Jurkat, Clone E6-1 (cell line): ENCODE results near the gene GRM8.
A peak's percentile ranks its signal among the peaks of the same experiment; 100 is the strongest.
"Not testable (repeated sequence)": the region's sequence is repeated elsewhere in the genome, so short reads cannot be mapped to it uniquely, and the experiment has no call there.

Experiments
- DNase-seq: peaks from one replicate; pipeline ENCODE4 v3.0.0-alpha.2; 2011; ENCODE audit warnings: low read depth, low spot score
- H3K4me3 ChIP-seq: 2 replicates; pipeline ENCODE4 v1.5.1; 2011; ENCODE audit warnings: mild to moderate bottlenecking, low read length, control low read depth, moderate library complexity

Gene GRM8

DNA sequence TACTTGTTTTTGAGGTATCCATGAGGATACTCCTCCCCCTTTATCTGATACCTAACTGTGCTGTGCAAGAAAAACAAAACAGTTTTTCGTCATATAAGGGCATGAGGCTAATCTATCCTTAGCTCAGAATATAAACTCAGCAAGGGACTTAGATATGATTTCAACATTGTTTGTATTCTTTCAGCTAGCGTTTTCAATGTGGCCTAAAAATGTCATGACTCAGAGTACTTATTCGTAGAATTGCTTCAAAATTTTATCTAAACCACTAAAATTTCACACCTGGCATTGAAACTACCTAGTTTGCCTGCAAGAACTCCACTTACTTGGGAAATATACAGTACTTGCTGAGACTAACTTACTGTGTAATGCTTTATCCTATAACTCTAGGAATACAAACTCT, 376.2 kb downstream of the GRM8 start:
- not testable (repeated sequence) for DNase-seq, H3K4me3 ChIP-seq

DNA sequence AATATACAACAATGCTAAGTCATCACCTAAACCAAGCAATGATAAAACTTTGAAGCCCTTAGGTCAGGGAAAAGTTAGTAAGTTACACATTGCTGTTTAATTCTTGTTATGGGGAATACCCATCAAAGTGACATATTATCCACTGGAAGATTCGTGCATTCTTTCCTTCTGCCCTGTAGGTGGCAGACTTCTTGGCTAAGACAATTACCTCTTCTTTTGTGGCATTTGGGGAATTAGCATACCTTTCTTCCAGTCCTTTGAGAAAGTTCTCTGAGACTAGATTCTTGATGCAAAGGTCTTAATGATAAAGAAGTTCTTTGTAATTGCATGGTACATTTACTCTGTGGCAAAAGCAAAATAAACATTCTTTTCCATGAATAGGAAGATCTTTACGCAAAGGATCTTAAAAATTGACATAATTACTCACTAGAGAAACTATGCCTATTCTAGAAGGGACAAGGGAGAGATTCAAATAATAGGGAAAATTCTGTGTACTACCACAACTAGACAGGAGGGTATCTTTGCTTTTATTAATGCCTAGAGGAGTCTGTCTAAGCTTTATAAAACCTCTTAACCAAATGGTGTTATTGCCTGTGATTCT, 395.9 kb downstream of the GRM8 start:
- H3K4me3 ChIP-seq = no peak overlapping the region
- DNase-seq = peak; percentile 14

DNA sequence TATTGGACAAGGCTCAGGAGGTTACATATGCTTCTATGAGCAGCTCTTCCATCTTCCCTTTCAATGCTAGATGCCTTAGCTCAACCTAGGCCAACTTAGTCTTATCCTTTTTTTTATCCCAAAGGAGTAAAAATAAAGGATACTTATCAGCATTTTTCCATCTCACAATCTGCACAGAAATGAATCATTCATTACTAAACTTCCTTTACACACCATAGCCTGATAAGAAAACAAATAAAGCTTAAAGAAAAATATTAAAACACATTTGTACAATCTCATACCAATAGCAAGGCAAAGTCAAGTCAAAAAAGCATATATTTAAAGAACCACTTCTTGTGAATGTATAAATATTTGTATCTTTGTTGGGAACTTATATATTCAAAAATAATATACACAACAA, 407.4 kb downstream of the GRM8 start:
- DNase-seq = no peak
- no peak overlapping the region for H3K4me3 ChIP-seq

DNA sequence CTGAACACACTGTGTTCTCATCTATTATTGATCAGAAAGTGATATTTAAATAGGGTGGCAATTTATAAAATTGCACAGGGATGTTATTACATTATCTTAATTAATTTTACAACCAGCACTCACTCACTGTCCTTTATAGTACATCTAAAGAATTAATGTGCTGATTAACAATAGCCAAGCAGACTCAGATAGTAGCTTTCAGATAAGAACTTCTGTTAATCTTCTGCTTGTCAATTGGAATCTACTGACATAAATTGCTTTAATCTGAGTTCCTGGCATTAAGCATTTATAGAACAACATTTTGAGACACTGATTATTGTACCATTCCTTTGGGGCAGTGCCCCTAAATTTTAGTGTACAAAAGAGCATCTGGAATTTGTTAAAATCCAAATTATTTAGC, 408.9 kb downstream of the GRM8 start:
- DNase-seq = no peak
- H3K4me3 ChIP-seq = no peak overlapping the region

DNA sequence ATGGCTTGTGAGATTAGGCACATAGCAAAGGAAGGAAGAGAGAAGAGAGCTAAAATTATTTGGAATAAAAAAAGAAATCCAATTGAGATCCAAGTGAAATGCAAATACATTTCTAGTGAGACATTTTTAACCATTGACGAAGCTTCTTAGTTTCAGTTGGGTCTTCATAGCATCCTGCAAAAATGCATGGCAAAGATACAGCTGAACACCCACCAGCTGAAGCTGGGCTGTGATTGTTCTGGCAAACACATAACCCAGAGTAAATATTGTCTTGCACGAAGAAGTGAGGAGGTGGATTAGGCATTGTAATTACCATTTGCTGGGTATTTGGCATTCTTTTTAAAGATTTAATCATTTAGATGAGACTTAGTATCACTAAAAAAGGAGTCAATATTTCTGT, 409.4 kb downstream of the GRM8 start:
- no peak for DNase-seq
- no peak overlapping the region for H3K4me3 ChIP-seq

- DNase-seq = no peak
- no peak overlapping the region for H3K4me3 ChIP-seq
Measured at GRCh38 chr7:126842451-126842850, 410.3 kb downstream of the GRM8 start.

GRCh38 chr7:126840869-126841268, 411.9 kb downstream of the GRM8 start:
- no peak overlapping the region for H3K4me3 ChIP-seq
- DNase-seq = no peak

- H3K4me3 ChIP-seq = no peak overlapping the region
- no peak for DNase-seq
Measured at GRCh38 chr7:126839624-126840023, 413.1 kb downstream of the GRM8 start.

DNA sequence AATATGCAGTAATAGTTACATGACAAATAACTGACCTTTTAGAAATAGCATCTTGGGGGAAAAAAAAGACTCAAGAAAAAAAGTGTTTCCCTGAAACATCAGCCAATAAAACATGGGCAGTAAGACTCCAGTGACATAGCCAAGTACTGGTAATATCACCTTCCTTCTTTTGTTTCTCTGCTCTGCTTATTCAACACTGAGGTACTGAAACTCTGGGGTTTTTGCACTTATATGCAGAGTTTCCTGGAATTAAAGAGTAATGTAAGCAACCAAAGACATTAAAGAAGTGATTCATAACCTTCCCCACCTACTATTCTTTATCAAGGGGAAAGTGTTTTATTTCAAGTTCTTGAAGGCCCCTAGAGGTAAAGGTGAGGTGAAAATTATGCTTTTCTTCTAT, 414.5 kb downstream of the GRM8 start:
- H3K4me3 ChIP-seq = no peak overlapping the region
- DNase-seq = no peak

DNA sequence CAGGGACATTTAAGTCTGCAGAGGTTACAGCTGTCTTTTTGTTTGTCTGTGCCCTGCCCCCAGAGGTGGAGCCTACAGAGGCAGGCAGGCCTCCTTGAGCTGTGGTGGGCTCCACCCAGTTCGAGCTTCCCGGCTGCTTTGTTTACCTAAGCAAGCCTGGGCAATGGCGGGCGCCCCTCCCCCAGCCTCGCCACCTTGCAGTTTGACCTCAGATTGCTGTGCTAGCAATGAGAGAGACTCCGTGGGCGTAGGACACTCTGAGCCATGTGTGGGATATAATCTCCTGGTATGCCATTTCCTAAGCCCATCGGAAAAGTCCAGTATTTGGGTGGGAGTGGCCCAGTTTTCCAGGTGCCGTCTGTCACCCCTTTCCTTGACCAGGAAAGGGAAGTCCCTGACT, 421.5 kb downstream of the GRM8 start:
- H3K4me3 ChIP-seq, DNase-seq: not testable (repeated sequence)

DNA sequence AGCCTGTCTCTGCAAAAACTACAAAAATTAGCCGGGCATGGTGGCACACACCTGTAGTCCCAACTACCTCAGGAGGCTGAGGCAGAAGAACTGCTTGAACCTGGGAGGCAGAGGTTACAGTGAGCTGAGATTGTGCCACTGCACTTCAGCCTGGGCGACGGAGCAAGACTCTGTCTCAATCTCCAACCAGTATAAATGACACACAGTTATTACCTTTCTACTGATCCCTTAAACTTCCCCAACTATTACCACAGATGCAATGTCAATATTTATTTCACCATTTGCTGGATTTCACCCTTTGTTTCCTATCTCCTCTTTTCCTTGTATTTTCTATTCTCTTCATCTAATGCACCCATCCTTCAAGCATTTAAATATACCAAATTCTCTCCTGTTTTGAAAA, 431.8 kb downstream of the GRM8 start:
- no peak for DNase-seq
- no peak overlapping the region for H3K4me3 ChIP-seq

DNA sequence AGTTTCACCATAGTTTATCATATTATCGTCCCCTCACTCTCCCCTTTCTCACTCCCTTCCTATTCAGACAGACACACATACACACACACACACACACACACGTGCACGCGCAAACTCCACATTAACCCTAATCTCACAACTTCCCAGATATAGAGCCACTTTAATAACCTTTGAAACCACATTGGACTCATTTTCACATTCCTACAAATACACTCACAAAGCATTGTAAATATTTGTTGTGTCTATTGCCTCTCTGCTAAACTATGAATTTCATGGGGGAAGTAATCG, 433.6 kb downstream of the GRM8 start:
- no peak for DNase-seq
- no peak overlapping the region for H3K4me3 ChIP-seq

GRCh38 chr7:126818393-126819196, 434.1 kb downstream of the GRM8 start:
- no peak overlapping the region for H3K4me3 ChIP-seq
- DNase-seq = no peak

GRCh38 chr7:126809188-126809587, 443.6 kb downstream of the GRM8 start:
- H3K4me3 ChIP-seq = no peak overlapping the region
- no peak for DNase-seq

- H3K4me3 ChIP-seq = no peak overlapping the region
- no peak for DNase-seq
Measured at GRCh38 chr7:126806614-126807013, 446.1 kb downstream of the GRM8 start.

- no peak for DNase-seq
Measured at GRCh38 chr7:126805351-126805750, 447.4 kb downstream of the GRM8 start.

DNA sequence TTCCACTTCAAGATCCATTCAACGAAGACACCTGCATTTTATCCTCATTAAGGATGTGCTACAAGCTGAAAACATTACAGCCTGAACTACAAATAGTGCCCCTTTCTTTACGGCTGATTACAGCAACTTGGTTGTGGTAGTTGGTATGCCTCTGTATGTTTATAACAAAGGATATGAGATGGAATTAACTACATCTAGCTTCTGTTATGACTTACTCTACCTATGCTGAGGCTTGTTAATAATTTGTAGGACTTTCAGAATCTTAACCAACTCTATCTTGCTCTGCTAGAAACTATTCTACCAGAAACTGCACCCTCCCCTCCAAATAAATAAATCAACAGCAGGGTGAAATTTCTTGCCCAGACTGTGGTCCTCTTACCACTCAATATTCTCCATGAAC, 448.1 kb downstream of the GRM8 start:
- DNase-seq = no peak

More at GRCh38 chr7:126805351-126805750, 447.4 kb downstream of the GRM8 start:
- H3K4me3 ChIP-seq = no peak overlapping the region

GRCh38 chr7:126803990-126804389, 448.8 kb downstream of the GRM8 start:
- no peak overlapping the region for H3K4me3 ChIP-seq
- DNase-seq = no peak

More for the DNA sequence above, 448.1 kb downstream of the GRM8 start:
- H3K4me3 ChIP-seq = no peak overlapping the region

DNA sequence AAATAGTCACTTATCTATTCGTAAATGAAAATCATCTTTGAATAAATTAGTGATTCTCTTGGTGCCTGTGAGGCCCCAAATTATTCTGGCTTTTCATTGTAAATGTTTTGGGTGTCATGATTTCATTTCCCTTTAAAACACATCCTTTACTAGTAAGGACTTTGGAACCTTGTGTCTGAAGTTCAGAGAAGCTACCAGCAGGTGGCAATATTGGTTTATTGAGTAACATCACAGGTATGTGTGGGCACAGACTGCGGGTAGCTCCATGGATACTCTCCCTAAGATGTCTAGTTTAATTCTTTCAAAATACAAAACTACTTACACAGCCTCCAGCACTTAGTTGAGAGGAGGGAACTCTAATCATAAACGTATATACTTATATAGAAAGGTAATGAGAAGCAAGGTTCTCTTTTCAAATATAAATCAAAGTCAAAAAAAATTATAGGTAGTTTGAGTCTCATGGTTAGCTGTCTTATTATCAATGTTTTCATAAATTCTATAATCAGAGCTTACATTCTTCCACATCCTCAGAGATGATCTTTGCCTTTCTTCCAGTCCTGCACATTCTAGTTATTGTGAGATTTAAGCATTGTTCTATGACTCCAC, 449.6 kb downstream of the GRM8 start:
- H3K4me3 ChIP-seq = no peak overlapping the region
- peak; percentile 66 for DNase-seq

DNA sequence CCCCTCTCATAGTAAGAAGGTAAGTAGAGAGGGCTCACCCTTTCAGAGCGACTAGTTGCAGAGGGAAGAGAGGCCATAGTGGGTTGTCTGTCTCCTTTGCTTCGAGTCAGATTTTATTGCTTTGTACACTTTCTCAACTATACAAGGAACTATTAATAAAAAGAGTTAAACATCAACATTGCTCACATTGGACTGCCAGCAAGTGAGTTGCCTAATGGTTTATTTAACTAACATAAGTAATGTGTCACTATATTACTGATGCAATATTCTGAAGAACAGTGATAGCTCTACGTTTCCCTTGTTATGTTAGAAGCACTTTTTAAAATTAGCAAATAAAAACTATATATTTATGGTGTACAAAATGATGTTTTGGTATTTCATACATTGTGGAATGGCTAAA, 451.0 kb downstream of the GRM8 start:
- no peak overlapping the region for H3K4me3 ChIP-seq
- no peak for DNase-seq

- no peak for DNase-seq
- no peak overlapping the region for H3K4me3 ChIP-seq
Measured at GRCh38 chr7:126799541-126799940, 453.2 kb downstream of the GRM8 start.
